WTC11 (cell line): Measurements from ENCODE around the gene CPNE7. TPM values are rescaled to one million over a fixed set of nuclear protein-coding genes. Genes with fewer than 3 reads are reported as not detected.

Source experiments
- ATAC-seq: fragments of 200-7000 bp; cut with Tn5 transposase; 2 replicates; pipeline ENCODE4 v1.10.0; 2021; ENCODE audit warnings: mild to moderate bottlenecking, moderate library complexity
- CTCF ChIA-PET: fragments of 300-600 bp; sonication (Branson Sonifier 250); formaldehyde crosslinking; loops from one replicate; lab custom pipeline; 2021; ENCODE audit warnings: antibody characterized with exemption; lab: Charles Lee
- POLR2A ChIA-PET: fragments of 350-600 bp; sonication (Branson Sonifier 250); formaldehyde crosslinking; loops from one replicate; lab custom pipeline; 2021; ENCODE audit warnings: antibody characterized with exemption; lab: Charles Lee
- DNase-seq: peaks from one replicate; pipeline ENCODE4 v3.0.0; 2021; ENCODE audit warnings: low spot score
- H3K27ac Mint-ChIP-seq: 2 replicates; pipeline ENCODE4 v1.8.0; 2021; ENCODE audit warnings: mixed read lengths
- H3K27me3 Mint-ChIP-seq: 2 replicates; pipeline ENCODE4 v1.8.0; 2021; ENCODE audit warnings: low read depth, mild to moderate bottlenecking, moderate library complexity, mixed read lengths
- H3K36me3 Mint-ChIP-seq: 2 replicates; pipeline ENCODE4 v1.8.0; 2021; ENCODE audit warnings: mixed read lengths
- H3K4me1 Mint-ChIP-seq: 2 replicates; pipeline ENCODE4 v1.8.0; 2022; ENCODE audit warnings: mixed read lengths
- H3K4me3 Mint-ChIP-seq: 2 replicates; pipeline ENCODE4 v1.8.0; 2021; ENCODE audit warnings: mild to moderate bottlenecking, moderate library complexity, mixed read lengths
- H3K9me3 Mint-ChIP-seq: 2 replicates; pipeline ENCODE4 v1.8.0; 2021; ENCODE audit warnings: mixed read lengths
- EMX1 ChIP-seq: fragments of 250-450 bp; sonication (Bioruptor Pico); IDR thresholded peaks from 2 replicates; pipeline ENCODE4 v1.8.0; 2021; ENCODE audit warnings: mild to moderate bottlenecking
- ETV6 ChIP-seq: sonication (generic); formaldehyde crosslinking; IDR thresholded peaks from 2 replicates; pipeline ENCODE4 v1.8.1; 2022; ENCODE audit warnings: mild to moderate bottlenecking, missing genetic modification reagents
- GRHL2 ChIP-seq: fragments of 250-450 bp; sonication (Bioruptor Pico); IDR thresholded peaks from 2 replicates; pipeline ENCODE4 v1.8.0; 2022; ENCODE audit warnings: mild to moderate bottlenecking, moderate library complexity; ENCODE audit not compliant: insufficient replicate concordance, severe bottlenecking
- HMGA2 ChIP-seq: fragments of 250-450 bp; sonication (Bioruptor Pico); IDR thresholded peaks from 2 replicates; pipeline ENCODE4 v1.4.0; 2021; ENCODE audit warnings: mild to moderate bottlenecking, moderate library complexity
- IRF2 ChIP-seq: sonication (generic); formaldehyde crosslinking; IDR thresholded peaks from 2 replicates; pipeline ENCODE4 v1.8.0; 2022; ENCODE audit warnings: low read depth, missing genetic modification reagents, borderline replicate concordance
- JAZF1 ChIP-seq: fragments of 250-450 bp; sonication (Bioruptor Pico); IDR thresholded peaks from 2 replicates; pipeline ENCODE4 v1.9.0; 2021; ENCODE audit warnings: moderate library complexity, mild to moderate bottlenecking, inconsistent platforms
- NR1H2 ChIP-seq: sonication (generic); formaldehyde crosslinking; IDR thresholded peaks from 2 replicates; pipeline ENCODE4 v1.9.0; 2021; ENCODE audit warnings: mild to moderate bottlenecking, moderate library complexity, missing genetic modification reagents
- NR3C1 ChIP-seq: sonication (generic); formaldehyde crosslinking; conservative IDR thresholded peaks from 2 replicates; pipeline ENCODE4 v1.8.1; 2023; ENCODE audit warnings: low read depth, mild to moderate bottlenecking, missing genetic modification reagents
- SOX15 ChIP-seq: fragments of 250-450 bp; sonication (Bioruptor Pico); IDR thresholded peaks from 2 replicates; pipeline ENCODE4 v1.9.0; 2021; ENCODE audit warnings: mild to moderate bottlenecking
- SP1 ChIP-seq: sonication (generic); formaldehyde crosslinking; conservative IDR thresholded peaks from 2 replicates; pipeline ENCODE4 v1.8.1; 2022; ENCODE audit warnings: missing genetic modification reagents
- TEAD1 ChIP-seq: sonication (generic); formaldehyde crosslinking; IDR thresholded peaks from 2 replicates; pipeline ENCODE4 v1.8.0; 2022; ENCODE audit warnings: mild to moderate bottlenecking, missing genetic modification reagents
- TEAD4 ChIP-seq: sonication (generic); formaldehyde crosslinking; IDR thresholded peaks from 2 replicates; pipeline ENCODE4 v1.8.0; 2022; ENCODE audit warnings: mild to moderate bottlenecking, missing genetic modification reagents
- ZNF232 ChIP-seq: sonication (generic); formaldehyde crosslinking; IDR thresholded peaks from 2 replicates; pipeline ENCODE4 v1.8.0; 2022; ENCODE audit warnings: mild to moderate bottlenecking, missing genetic modification reagents
- ZNF396 ChIP-seq: fragments of 250-450 bp; sonication (Bioruptor Pico); IDR thresholded peaks from 2 replicates; pipeline ENCODE4 v1.8.0; 2021; ENCODE audit warnings: mild to moderate bottlenecking, moderate library complexity, borderline replicate concordance
- total RNA-seq: library from RNA; stranded (reverse); gene quantifications from 3 replicates; pipeline ENCODE4 v1.2.3, GENCODE V29; 2021
- TF ChIP-seq, protein P1 (sequence below): fragments of 250-450 bp; sonication (Bioruptor Pico); IDR thresholded peaks from 2 replicates; pipeline ENCODE4 v2.1.2; 2022; ENCODE audit warnings: mild to moderate bottlenecking, moderate library complexity
- TF ChIP-seq, protein P2 (sequence below): sonication (generic); formaldehyde crosslinking; IDR thresholded peaks from 2 replicates; pipeline ENCODE4 v1.8.0; 2023; ENCODE audit warnings: mild to moderate bottlenecking, missing genetic modification reagents
- TF ChIP-seq, protein P3 (sequence below): fragments of 250-450 bp; sonication (Bioruptor Pico); IDR thresholded peaks from 2 replicates; pipeline ENCODE4 v1.9.0; 2021; ENCODE audit warnings: moderate library complexity, mild to moderate bottlenecking, inconsistent platforms, borderline replicate concordance
- TF ChIP-seq, protein P4 (sequence below): sonication (generic); formaldehyde crosslinking; conservative IDR thresholded peaks from 2 replicates; pipeline ENCODE4 v1.8.1; 2022; ENCODE audit warnings: mild to moderate bottlenecking, missing genetic modification reagents
- TF ChIP-seq, protein P5 (sequence below): sonication (generic); formaldehyde crosslinking; IDR thresholded peaks from 2 replicates; pipeline ENCODE4 v1.8.0; 2022; ENCODE audit warnings: mild to moderate bottlenecking, missing genetic modification reagents
- TF ChIP-seq, protein P6 (sequence below): sonication (generic); formaldehyde crosslinking; IDR thresholded peaks from 2 replicates; pipeline ENCODE4 v1.8.1; 2023; ENCODE audit warnings: mild to moderate bottlenecking, missing genetic modification reagents, borderline replicate concordance
- TF ChIP-seq, protein P7 (sequence below): fragments of 250-450 bp; sonication (Bioruptor Pico); IDR thresholded peaks from 2 replicates; pipeline ENCODE4 v1.9.0; 2021; ENCODE audit warnings: mild to moderate bottlenecking

CPNE7 gene
- total RNA-seq, 1 experiment from 2014 or later = 42.6 TPM

DNA sequence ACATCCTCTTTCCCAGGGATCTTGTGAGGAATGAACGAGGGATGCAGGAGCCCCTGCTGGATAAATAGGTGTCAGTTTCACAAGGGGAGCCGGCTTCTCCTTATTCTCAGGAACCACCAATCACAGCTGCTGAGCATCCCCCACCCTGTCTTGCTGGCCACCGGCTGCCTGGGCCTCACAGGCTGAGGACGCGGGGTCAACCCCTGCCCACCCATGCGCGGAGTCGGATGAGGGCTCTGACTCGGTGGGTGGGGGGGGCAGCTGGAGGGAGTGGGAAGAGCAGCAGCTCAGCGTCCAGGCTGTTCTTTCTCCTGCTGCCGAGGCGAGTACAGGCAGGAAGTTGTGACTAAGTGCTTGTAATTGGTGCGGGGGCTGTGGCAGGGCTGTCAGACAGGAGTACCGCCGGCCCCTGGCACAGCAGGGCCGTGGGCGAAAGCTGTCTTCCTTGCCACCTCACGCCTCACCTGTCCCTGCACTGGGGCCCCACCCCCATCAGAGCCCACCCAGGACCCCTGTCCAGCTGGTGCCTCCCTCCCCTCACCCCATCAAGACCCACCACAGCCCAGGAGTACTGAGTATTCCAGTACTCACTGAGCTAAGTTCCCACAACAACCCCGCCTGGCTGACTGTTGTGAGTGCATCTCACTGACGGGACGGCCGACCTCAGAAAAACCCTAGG, 26.9 kb downstream of the CPNE7 start:
- H3K9me3 Mint-ChIP-seq = no peaks in the 10 kb centered on the region

DNA sequence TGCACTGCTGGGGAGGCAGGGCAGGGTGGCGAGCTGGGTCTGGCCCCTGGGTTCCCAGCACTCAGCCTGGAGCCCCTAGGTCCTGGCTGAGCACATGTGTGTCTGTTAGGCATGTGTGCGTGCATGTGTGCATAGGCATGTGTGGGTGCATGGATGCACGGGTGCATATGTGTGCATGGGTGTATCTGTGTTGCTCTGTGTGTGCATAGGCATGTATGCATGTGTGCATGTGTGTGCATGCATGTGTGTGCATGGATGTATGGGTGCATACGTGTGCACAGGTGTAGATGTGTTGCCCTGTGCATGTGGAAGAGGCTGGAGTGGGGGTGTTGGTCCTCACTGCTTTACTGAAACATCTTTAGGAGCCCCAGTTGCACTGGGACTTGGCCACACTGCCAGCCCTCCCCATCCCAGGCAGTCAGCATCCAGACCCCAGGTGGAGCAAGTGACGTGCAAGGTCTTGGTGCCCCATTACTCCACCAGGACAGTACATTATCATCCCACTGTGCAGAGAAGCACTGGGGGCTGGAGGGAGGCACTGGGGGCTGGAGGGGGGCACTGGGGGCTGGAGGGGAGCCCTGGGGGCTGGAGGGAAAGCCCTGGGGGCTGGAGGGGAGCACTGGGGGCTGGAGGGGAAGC, 27.5 kb downstream of the CPNE7 start:
- H3K4me3 Mint-ChIP-seq = no peak overlapping the region
- peaks cover 13% of the 10 kb centered on the region for H3K4me1 Mint-ChIP-seq
- TF ChIP-seq, protein P1, sequence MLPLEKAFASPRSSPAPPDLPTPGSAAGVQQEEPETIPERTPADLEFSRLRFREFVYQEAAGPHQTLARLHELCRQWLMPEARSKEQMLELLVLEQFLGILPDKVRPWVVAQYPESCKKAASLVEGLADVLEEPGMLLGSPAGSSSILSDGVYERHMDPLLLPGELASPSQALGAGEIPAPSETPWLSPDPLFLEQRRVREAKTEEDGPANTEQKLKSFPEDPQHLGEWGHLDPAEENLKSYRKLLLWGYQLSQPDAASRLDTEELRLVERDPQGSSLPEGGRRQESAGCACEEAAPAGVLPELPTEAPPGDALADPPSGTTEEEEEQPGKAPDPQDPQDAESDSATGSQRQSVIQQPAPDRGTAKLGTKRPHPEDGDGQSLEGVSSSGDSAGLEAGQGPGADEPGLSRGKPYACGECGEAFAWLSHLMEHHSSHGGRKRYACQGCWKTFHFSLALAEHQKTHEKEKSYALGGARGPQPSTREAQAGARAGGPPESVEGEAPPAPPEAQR (CRISPR knock-in tag) = no peak
- TF ChIP-seq, protein P2, sequence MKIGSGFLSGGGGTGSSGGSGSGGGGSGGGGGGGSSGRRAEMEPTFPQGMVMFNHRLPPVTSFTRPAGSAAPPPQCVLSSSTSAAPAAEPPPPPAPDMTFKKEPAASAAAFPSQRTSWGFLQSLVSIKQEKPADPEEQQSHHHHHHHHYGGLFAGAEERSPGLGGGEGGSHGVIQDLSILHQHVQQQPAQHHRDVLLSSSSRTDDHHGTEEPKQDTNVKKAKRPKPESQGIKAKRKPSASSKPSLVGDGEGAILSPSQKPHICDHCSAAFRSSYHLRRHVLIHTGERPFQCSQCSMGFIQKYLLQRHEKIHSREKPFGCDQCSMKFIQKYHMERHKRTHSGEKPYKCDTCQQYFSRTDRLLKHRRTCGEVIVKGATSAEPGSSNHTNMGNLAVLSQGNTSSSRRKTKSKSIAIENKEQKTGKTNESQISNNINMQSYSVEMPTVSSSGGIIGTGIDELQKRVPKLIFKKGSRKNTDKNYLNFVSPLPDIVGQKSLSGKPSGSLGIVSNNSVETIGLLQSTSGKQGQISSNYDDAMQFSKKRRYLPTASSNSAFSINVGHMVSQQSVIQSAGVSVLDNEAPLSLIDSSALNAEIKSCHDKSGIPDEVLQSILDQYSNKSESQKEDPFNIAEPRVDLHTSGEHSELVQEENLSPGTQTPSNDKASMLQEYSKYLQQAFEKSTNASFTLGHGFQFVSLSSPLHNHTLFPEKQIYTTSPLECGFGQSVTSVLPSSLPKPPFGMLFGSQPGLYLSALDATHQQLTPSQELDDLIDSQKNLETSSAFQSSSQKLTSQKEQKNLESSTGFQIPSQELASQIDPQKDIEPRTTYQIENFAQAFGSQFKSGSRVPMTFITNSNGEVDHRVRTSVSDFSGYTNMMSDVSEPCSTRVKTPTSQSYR (CRISPR knock-in tag) = no peak
- TF ChIP-seq ETV6 (no peak), ZNF232 (CRISPR knock-in tag) (no peak), ZNF396 (CRISPR knock-in tag) (no peak), SOX15 (CRISPR knock-in tag) (no peak), NR1H2 (CRISPR knock-in tag) (no peak)
- CTCF ChIA-PET = interaction anchor here (0.6 to 4.5 kb wide), 6 partner anchors 13 to 68 kb away, joined by 3 to 79 read pairs (median 8); partner anchors contain the start of gene DPEP1
- POLR2A ChIA-PET = interaction anchor here (0.6 kb wide), 1 partner anchor 1826 kb away, joined by 9 read pairs; no protein-coding TSS in a partner anchor
- no peaks in the 10 kb centered on the region for H3K36me3 Mint-ChIP-seq
- ATAC-seq = no peak
- H3K27ac Mint-ChIP-seq = 0 out of 2 replicates have a peak overlapping the region, but pooled peaks have one; percentile 9
- no peak for DNase-seq
- no peaks in the 10 kb centered on the region for H3K9me3 Mint-ChIP-seq
- no peaks in the 10 kb centered on the region for H3K27me3 Mint-ChIP-seq

More for the DNA sequence above, 26.9 kb downstream of the CPNE7 start:
- H3K4me1 Mint-ChIP-seq = peaks cover 13% of the 10 kb centered on the region
- H3K36me3 Mint-ChIP-seq = no peaks in the 10 kb centered on the region
- H3K27me3 Mint-ChIP-seq = no peaks in the 10 kb centered on the region
- no peak overlapping the region for H3K4me3 Mint-ChIP-seq
- CTCF ChIA-PET = interaction anchor here (0.6 to 4.5 kb wide), 10 partner anchors 13 to 98 kb away, joined by 3 to 79 read pairs (median 3); partner anchors contain the start of genes CDK10 and DPEP1
- POLR2A ChIA-PET = interaction anchor here (0.5 to 1.0 kb wide), 5 partner anchors 10 to 1825 kb away, joined by 3 to 9 read pairs (median 4); partner anchors contain the start of gene TCF25
- ATAC-seq = peak; percentile 46
- peak; percentile 51 for DNase-seq
- no peak overlapping the region for H3K27ac Mint-ChIP-seq
- TF ChIP-seq TEAD4 (CRISPR knock-in tag) (no peak), JAZF1 (CRISPR knock-in tag) (no peak), NR3C1 (CRISPR knock-in tag) (no peak), GRHL2 (CRISPR knock-in tag) (no peak), IRF2 (CRISPR knock-in tag) (no peak), EMX1 (CRISPR knock-in tag) (no peak), TEAD1 (no peak), SP1 (CRISPR knock-in tag) (no peak), HMGA2 (no peak)
- TF ChIP-seq, protein P3, sequence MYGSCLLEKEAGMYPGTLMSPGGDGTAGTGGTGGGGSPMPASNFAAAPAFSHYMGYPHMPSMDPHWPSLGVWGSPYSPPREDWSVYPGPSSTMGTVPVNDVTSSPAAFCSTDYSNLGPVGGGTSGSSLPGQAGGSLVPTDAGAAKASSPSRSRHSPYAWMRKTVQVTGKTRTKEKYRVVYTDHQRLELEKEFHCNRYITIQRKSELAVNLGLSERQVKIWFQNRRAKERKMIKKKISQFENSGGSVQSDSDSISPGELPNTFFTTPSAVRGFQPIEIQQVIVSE (CRISPR knock-in tag) = no peak
- TF ChIP-seq, protein P4, sequence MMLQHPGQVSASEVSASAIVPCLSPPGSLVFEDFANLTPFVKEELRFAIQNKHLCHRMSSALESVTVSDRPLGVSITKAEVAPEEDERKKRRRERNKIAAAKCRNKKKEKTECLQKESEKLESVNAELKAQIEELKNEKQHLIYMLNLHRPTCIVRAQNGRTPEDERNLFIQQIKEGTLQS (CRISPR knock-in tag) = no peak
- TF ChIP-seq, protein P5, sequence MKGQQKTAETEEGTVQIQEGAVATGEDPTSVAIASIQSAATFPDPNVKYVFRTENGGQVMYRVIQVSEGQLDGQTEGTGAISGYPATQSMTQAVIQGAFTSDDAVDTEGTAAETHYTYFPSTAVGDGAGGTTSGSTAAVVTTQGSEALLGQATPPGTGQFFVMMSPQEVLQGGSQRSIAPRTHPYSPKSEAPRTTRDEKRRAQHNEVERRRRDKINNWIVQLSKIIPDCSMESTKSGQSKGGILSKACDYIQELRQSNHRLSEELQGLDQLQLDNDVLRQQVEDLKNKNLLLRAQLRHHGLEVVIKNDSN (CRISPR knock-in tag) = no peak
- TF ChIP-seq, protein P6, sequence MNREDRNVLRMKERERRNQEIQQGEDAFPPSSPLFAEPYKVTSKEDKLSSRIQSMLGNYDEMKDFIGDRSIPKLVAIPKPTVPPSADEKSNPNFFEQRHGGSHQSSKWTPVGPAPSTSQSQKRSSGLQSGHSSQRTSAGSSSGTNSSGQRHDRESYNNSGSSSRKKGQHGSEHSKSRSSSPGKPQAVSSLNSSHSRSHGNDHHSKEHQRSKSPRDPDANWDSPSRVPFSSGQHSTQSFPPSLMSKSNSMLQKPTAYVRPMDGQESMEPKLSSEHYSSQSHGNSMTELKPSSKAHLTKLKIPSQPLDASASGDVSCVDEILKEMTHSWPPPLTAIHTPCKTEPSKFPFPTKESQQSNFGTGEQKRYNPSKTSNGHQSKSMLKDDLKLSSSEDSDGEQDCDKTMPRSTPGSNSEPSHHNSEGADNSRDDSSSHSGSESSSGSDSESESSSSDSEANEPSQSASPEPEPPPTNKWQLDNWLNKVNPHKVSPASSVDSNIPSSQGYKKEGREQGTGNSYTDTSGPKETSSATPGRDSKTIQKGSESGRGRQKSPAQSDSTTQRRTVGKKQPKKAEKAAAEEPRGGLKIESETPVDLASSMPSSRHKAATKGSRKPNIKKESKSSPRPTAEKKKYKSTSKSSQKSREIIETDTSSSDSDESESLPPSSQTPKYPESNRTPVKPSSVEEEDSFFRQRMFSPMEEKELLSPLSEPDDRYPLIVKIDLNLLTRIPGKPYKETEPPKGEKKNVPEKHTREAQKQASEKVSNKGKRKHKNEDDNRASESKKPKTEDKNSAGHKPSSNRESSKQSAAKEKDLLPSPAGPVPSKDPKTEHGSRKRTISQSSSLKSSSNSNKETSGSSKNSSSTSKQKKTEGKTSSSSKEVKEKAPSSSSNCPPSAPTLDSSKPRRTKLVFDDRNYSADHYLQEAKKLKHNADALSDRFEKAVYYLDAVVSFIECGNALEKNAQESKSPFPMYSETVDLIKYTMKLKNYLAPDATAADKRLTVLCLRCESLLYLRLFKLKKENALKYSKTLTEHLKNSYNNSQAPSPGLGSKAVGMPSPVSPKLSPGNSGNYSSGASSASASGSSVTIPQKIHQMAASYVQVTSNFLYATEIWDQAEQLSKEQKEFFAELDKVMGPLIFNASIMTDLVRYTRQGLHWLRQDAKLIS (CRISPR knock-in tag) = no peak
- TF ChIP-seq, protein P7, sequence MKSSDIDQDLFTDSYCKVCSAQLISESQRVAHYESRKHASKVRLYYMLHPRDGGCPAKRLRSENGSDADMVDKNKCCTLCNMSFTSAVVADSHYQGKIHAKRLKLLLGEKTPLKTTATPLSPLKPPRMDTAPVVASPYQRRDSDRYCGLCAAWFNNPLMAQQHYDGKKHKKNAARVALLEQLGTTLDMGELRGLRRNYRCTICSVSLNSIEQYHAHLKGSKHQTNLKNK (CRISPR knock-in tag) = no peak
- TF ChIP-seq, all 79 proteins: peak for 0
